ENCODE measurements around the gene GPR65. TPM values are rescaled to one million over a fixed set of nuclear protein-coding genes. Genes with fewer than 3 reads are reported as not detected.

Gene GPR65
- total and polyA plus RNA-seq, 9 of the 15 experiments (the other 6 are each of a cell fraction or from before 2014, with no cell fraction given): 0.03 to 0.11 (median 0.04) TPM; not detected in 6

DNA sequence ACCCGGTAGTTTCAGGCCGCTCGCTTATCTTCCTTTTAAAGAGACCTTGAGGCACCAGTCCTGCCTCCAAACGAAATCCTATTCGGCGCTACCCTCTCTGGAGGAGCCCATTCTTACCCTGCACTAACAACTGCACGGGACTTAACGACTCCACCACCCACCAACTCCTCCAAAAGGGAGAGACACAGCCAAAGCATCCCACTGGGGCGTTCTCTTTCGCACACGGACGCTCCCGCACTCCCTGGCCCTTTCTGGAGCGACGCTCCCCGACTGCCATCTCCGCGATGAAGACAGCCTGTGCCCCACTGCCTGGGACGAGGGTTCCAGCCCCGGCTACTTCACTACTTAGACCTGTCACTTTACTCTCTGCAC lies 12.6 kb upstream of the GPR65 start:
- WGBS (ENCODE audit: insufficient coverage, low coverage, missing lambda C conversion rate): 1% methylated on average over 13 of the region's 20 CpGs
- H3K9me3 ChIP-seq (replicated peaks; ENCODE audit: control insufficient read depth, insufficient read depth, low read depth, low read length): no peaks in the 10 kb centered on the region
- no peaks in the 10 kb centered on the region for H3K36me3 ChIP-seq (ENCODE audit: control insufficient read depth, insufficient read depth, low read length)
- POLR2A ChIA-PET: interaction anchor here (0.7 to 1.6 kb wide), 4 partner anchors 9 to 82 kb away, joined by 3 to 4 read pairs (median 3); no protein-coding TSS in a partner anchor
- in situ Hi-C loops (cut with MboI) (loop anchor here (25.0 kb wide), 1 partner anchor 570 kb away; the partner anchor contains the start of genes PTPN21 and ZC3H14), intact Hi-C loops (cut with micrococcal nuclease) (loop anchor here (2.0 kb wide), 1 partner anchor 32 kb away; no protein-coding TSS in a partner anchor)
- ATAC-seq (peak; percentile 43), FAIRE-seq (no peak), DNase-seq (ENCODE audit: extremely low read depth in 1 of 4, low spot score in 3 of 4) (peak in 1 of 4 experiments; percentile 30)
- H3K9ac ChIP-seq (ENCODE audit: insufficient read depth in 1 of 2, low read depth in 2 of 2, low read length in 2 of 2): peak overlapping the region; percentile 51 to 95
- H3K27ac ChIP-seq (ENCODE audit: extremely low read depth, low read depth, low read length): peak overlapping the region; percentile 69; the same call in 1 of the 3 replicates
- no peaks in the 10 kb centered on the region for H4K20me1 ChIP-seq (replicated peaks; ENCODE audit: control insufficient read depth, insufficient read depth, low read length)
- peak overlapping the region; percentile 61 for H3K4me3 ChIP-seq
- H3K4me1 ChIP-seq (replicated peaks in 1 of 2; ENCODE audit: control insufficient read depth in 2 of 2, insufficient read depth in 2 of 2, low read length in 2 of 2): peaks cover 13 to 31% of the 10 kb centered on the region in 2 experiments
- H2AFZ ChIP-seq (ENCODE audit: low read depth, low read length): peak overlapping the region; percentile 82
- BruUV-seq (replicated peaks): TSS peak; percentile 61
- H3K79me2 ChIP-seq (ENCODE audit: control insufficient read depth, insufficient read depth, low read length): no peaks in the 10 kb centered on the region; the same call in 2 of the 3 replicates
- CTCF ChIA-PET (ENCODE audit: low intra/inter-chr PET ratio): no interaction called here
- no peaks in the 10 kb centered on the region for H3K27me3 ChIP-seq (ENCODE audit: control insufficient read depth in 2 of 2, insufficient read depth in 2 of 2, low read length in 2 of 2)
- TF ChIP-seq, protein P1, sequence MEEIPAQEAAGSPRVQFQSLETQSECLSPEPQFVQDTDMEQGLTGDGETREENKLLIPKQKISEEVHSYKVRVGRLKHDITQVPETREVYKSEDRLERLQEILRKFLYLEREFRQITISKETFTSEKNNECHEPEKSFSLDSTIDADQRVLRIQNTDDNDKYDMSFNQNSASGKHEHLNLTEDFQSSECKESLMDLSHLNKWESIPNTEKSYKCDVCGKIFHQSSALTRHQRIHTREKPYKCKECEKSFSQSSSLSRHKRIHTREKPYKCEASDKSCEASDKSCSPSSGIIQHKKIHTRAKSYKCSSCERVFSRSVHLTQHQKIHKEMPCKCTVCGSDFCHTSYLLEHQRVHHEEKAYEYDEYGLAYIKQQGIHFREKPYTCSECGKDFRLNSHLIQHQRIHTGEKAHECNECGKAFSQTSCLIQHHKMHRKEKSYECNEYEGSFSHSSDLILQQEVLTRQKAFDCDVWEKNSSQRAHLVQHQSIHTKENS (CRISPR knock-in tag; IDR thresholded peaks at IDR 0.05): no peak
- TF ChIP-seq KLF1 (tag; IDR thresholded peaks at IDR 0.05) (no peak), HMGN3 (IDR thresholded peaks at IDR 0.05; ENCODE audit: borderline replicate concordance, extremely low read depth, insufficient read length, low read depth, low read length) (peak; percentile 7), SREBF1 (IDR thresholded peaks at IDR 0.05; ENCODE audit: borderline replicate concordance, low read depth, low read length) (no peak), FOXJ3 (CRISPR knock-in tag; IDR thresholded peaks at IDR 0.05) (no peak)
- TF ChIP-seq, protein P2, sequence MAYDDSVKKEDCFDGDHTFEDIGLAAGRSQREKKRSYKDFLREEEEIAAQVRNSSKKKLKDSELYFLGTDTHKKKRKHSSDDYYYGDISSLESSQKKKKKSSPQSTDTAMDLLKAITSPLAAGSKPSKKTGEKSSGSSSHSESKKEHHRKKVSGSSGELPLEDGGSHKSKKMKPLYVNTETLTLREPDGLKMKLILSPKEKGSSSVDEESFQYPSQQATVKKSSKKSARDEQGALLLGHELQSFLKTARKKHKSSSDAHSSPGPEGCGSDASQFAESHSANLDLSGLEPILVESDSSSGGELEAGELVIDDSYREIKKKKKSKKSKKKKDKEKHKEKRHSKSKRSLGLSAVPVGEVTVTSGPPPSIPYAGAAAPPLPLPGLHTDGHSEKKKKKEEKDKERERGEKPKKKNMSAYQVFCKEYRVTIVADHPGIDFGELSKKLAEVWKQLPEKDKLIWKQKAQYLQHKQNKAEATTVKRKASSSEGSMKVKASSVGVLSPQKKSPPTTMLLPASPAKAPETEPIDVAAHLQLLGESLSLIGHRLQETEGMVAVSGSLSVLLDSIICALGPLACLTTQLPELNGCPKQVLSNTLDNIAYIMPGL (CRISPR knock-in tag; IDR thresholded peaks at IDR 0.05): no peak
- TF ChIP-seq, protein P3, sequence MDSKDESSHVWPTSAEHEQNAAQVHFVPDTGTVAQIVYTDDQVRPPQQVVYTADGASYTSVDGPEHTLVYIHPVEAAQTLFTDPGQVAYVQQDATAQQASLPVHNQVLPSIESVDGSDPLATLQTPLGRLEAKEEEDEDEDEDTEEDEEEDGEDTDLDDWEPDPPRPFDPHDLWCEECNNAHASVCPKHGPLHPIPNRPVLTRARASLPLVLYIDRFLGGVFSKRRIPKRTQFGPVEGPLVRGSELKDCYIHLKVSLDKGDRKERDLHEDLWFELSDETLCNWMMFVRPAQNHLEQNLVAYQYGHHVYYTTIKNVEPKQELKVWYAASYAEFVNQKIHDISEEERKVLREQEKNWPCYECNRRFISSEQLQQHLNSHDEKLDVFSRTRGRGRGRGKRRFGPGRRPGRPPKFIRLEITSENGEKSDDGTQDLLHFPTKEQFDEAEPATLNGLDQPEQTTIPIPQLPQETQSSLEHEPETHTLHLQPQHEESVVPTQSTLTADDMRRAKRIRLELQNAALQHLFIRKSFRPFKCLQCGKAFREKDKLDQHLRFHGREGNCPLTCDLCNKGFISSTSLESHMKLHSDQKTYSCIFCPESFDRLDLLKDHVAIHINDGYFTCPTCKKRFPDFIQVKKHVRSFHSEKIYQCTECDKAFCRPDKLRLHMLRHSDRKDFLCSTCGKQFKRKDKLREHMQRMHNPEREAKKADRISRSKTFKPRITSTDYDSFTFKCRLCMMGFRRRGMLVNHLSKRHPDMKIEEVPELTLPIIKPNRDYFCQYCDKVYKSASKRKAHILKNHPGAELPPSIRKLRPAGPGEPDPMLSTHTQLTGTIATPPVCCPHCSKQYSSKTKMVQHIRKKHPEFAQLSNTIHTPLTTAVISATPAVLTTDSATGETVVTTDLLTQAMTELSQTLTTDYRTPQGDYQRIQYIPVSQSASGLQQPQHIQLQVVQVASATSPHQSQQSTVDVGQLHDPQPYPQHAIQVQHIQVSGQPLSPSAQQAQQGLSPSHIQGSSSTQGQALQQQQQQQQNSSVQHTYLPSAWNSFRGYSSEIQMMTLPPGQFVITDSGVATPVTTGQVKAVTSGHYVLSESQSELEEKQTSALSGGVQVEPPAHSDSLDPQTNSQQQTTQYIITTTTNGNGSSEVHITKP (IDR thresholded peaks at IDR 0.05; ENCODE audit: partially characterized antibody): peak; percentile 21
- TF ChIP-seq, protein P4, sequence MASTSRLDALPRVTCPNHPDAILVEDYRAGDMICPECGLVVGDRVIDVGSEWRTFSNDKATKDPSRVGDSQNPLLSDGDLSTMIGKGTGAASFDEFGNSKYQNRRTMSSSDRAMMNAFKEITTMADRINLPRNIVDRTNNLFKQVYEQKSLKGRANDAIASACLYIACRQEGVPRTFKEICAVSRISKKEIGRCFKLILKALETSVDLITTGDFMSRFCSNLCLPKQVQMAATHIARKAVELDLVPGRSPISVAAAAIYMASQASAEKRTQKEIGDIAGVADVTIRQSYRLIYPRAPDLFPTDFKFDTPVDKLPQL (IDR thresholded peaks at IDR 0.05; ENCODE audit: extremely low read depth, insufficient read length): no peak
- no peaks in the 10 kb centered on the region for H3K9me1 ChIP-seq (ENCODE audit: control insufficient read depth, insufficient read depth, low read length)
- H3K4me2 ChIP-seq (ENCODE audit: insufficient read depth, low read length): peak overlapping the region; percentile 72

Measured in K562 (cell line).